GM19193 (cell line): ENCODE measurements around the gene PRR5.

ENCODE experiments used
- POLR2A ChIP-seq: IDR thresholded peaks from 4 replicates; pipeline ENCODE4 v1.6.1; 2011; ENCODE audit not compliant: insufficient read depth, insufficient read length; ENCODE audit errors: extremely low read depth

Gene PRR5

GRCh38 chr22:44684506-44685383 lies 17.3 kb upstream of the PRR5 start:
- no peak for TF ChIP-seq POLR2A

GRCh38 chr22:44685384-44686056 lies 16.5 kb upstream of the PRR5 start:
- TF ChIP-seq POLR2A = peak; percentile 61

- TF ChIP-seq POLR2A = no peak
Measured at GRCh38 chr22:44686873-44687600, 15.0 kb upstream of the PRR5 start.

GRCh38 chr22:44689173-44689572 lies 12.8 kb upstream of the PRR5 start:
- no peak for TF ChIP-seq POLR2A

GRCh38 chr22:44689915-44690524 lies 12.0 kb upstream of the PRR5 start:
- no peak for TF ChIP-seq POLR2A

- no peak for TF ChIP-seq POLR2A
Measured at GRCh38 chr22:44691796-44692661, 10.0 kb upstream of the PRR5 start.

- no peak for TF ChIP-seq POLR2A
Measured at GRCh38 chr22:44692662-44693007, 9.4 kb upstream of the PRR5 start.

- no peak for TF ChIP-seq POLR2A
Measured at GRCh38 chr22:44693145-44693544, 8.9 kb upstream of the PRR5 start.

GRCh38 chr22:44693756-44694155 lies 8.2 kb upstream of the PRR5 start:
- TF ChIP-seq POLR2A = no peak

- TF ChIP-seq POLR2A = no peak
Measured at GRCh38 chr22:44697423-44698141, 4.4 kb upstream of the PRR5 start.

- TF ChIP-seq POLR2A = no peak
Measured at GRCh38 chr22:44698531-44699421, 3.2 kb upstream of the PRR5 start.

- TF ChIP-seq POLR2A = no peak
Measured at GRCh38 chr22:44700456-44700855, 1.5 kb upstream of the PRR5 start.

GRCh38 chr22:44701187-44701790 lies 715 bp upstream of the PRR5 start:
- TF ChIP-seq POLR2A = no peak
